ENCODE measurements around the gene PLEKHO1. TPM values are rescaled to one million over a fixed set of nuclear protein-coding genes. Genes with fewer than 3 reads are reported as not detected.
A peak's percentile ranks its signal among the peaks of the same experiment; 100 is the strongest.
"Not testable (repeated sequence)": the region's sequence is repeated elsewhere in the genome, so short reads cannot be mapped to it uniquely, and the experiment has no call there.

PLEKHO1 gene
- total and polyA plus RNA-seq, 9 donors, result 64.6 to 100 (median 90.9) TPM

DNA sequence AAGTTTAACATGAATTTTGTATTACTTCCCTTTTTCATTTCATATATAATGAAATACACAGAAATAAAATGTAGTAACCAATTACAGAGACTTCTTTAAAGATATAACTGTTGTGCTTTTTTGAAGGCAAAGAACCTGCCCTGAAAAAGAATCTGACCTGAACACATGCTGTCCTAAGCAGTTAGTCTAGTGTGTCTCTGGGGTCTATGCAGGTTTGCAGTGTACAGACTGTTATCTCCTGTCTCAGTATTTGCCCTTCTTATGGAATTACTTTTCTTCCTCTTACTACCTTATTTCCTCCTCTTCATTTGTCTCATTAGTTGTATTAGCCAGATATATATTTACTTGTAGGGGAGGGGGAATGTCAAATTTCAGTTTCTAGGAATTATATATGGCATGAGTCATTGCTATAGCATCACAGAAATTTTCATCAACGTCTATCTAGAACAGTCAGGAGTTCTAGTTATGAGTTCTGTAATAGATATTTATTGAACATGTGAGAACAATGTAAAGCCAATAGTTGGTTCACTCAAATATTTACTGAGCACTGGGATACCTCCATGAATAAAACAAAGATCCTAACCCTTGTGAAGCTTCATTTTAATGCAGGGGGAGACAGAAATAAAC, 28.4 kb upstream of the PLEKHO1 start:
- H3K27me3 ChIP-seq (ENCODE audit: control insufficient read depth, insufficient read depth, low read length), result no peaks in the 10 kb centered on the region
- no peak overlapping the region for H3K27ac ChIP-seq (ENCODE audit: low read length)
- no peak overlapping the region for H3K4me3 ChIP-seq (ENCODE audit: low read length)
- no peaks in the 10 kb centered on the region for H3K36me3 ChIP-seq (ENCODE audit: control insufficient read depth, insufficient read depth, low read length)
- H3K9me3 ChIP-seq (replicated peaks; ENCODE audit: control insufficient read depth, low read depth, low read length), result no peaks in the 10 kb centered on the region
- no CpG with 5 or more reads among the region's 1 CpG for whole genome bisulfite sequencing (ENCODE audit: insufficient coverage)
- no peaks in the 10 kb centered on the region for H3K4me1 ChIP-seq (ENCODE audit: control insufficient read depth, insufficient read depth, low read length)
- no peak for DNase-seq

DNA sequence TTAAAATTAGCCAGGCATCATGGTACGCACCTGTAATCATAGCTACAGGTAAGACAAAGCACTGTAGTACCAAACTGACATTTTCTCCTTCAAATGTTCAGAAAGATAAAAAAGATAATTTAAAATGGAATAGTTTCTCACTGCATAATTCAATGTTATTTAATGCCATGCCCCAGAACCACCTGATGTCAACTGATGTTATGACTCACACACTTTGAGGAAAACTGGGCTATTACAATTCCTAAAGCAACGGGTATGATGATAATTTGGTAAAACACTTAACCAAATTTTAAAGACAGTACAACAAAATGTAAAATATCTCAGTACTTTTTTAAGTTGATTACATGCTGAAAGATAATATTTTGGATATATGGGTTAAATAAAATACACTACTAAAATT, 22.9 kb upstream of the PLEKHO1 start:
- no peak overlapping the region for H3K27ac ChIP-seq (ENCODE audit: low read length)
- no peaks in the 10 kb centered on the region for H3K27me3 ChIP-seq (ENCODE audit: control insufficient read depth, insufficient read depth, low read length)
- H3K4me3 ChIP-seq (ENCODE audit: low read length), result no peak overlapping the region
- H3K36me3 ChIP-seq (ENCODE audit: control insufficient read depth, insufficient read depth, low read length), result peaks cover 6% of the 10 kb centered on the region
- H3K4me1 ChIP-seq (ENCODE audit: control insufficient read depth, insufficient read depth, low read length), result no peaks in the 10 kb centered on the region
- no CpG with 5 or more reads among the region's 2 CpGs for WGBS (ENCODE audit: insufficient coverage)
- no peak for DNase-seq
- no peaks in the 10 kb centered on the region for H3K9me3 ChIP-seq (replicated peaks; ENCODE audit: control insufficient read depth, low read depth, low read length)

DNA sequence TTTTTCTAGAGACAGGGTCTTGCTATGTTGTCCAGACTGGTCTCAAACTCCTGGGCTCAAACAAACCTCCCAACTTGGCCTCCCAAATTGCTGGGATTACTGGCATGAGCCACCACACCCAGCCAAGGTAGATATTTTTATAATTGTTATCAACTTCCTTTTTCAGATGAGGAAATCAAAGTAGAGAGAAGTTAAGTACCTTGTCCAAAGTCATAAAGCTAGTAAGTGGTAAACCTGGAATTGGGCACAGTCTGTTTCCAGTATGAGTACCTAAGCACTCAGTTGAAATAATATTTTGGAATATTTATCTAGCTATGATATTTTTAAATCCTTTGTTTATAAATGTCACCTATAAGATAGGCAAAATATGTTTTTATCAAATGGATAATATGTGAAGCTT, 22.3 kb upstream of the PLEKHO1 start:
- Histone ChIP-seq H3K27me3 (ENCODE audit: control insufficient read depth, insufficient read depth, low read length) (no peaks in the 10 kb centered on the region), H3K4me1 (ENCODE audit: control insufficient read depth, insufficient read depth, low read length) (no peaks in the 10 kb centered on the region), H3K4me3 (ENCODE audit: low read length) (no peak overlapping the region), H3K36me3 (ENCODE audit: control insufficient read depth, insufficient read depth, low read length) (peaks cover 6% of the 10 kb centered on the region), H3K27ac (ENCODE audit: low read length) (no peak overlapping the region), H3K9me3 (replicated peaks; ENCODE audit: control insufficient read depth, low read depth, low read length) (no peaks in the 10 kb centered on the region)
- DNase-seq, result no peak

DNA sequence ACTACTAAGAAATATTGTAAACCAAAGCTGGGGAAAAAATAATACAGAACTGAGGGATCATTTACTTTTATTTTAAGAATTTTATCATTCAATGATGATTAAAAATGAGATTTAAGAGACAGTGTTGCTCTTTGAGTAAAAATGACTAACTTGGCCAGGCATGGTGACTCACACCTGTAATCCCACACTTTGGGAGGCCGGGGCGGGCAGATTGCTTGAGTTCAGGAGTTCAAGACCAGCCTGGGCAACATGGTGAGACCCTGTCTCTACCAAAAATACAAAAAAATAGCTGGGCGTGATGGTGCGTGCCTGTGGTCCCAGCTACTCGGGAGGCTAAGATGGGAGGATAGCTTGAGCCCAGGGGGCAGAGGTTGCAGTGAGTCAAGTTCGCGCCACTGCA, 21.8 kb upstream of the PLEKHO1 start:
- 100% methylated on average over 4 of the region's 7 CpGs for WGBS (ENCODE audit: insufficient coverage)
- no peak overlapping the region for H3K4me3 ChIP-seq (ENCODE audit: low read length)
- H3K27ac ChIP-seq (ENCODE audit: low read length), result no peak overlapping the region
- H3K4me1 ChIP-seq (ENCODE audit: control insufficient read depth, insufficient read depth, low read length), result no peaks in the 10 kb centered on the region
- H3K27me3 ChIP-seq (ENCODE audit: control insufficient read depth, insufficient read depth, low read length), result no peaks in the 10 kb centered on the region
- no peak for DNase-seq
- H3K36me3 ChIP-seq (ENCODE audit: control insufficient read depth, insufficient read depth, low read length), result peaks cover 6% of the 10 kb centered on the region
- no peaks in the 10 kb centered on the region for H3K9me3 ChIP-seq (replicated peaks; ENCODE audit: control insufficient read depth, low read depth, low read length)

DNA sequence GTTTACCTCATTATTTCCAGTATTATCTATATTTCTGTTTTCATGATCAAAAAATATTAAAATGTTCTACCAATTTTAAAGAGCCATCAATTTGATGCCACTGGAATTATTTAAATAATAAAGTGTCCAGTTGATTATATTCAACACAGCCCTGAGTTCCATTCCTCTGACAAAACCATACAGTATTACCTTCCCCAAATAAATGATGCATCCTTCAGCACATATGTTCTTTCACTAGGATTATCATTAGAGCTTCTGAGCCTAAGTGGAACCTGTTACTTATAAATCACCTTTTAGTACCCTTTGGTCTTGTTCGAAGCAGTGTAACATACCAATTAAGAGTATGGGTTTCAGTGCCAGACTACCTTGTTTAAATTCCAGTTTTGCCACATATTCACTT, 17.3 kb upstream of the PLEKHO1 start:
- H3K9me3 ChIP-seq (replicated peaks; ENCODE audit: control insufficient read depth, low read depth, low read length), result no peaks in the 10 kb centered on the region
- H3K27me3 ChIP-seq (ENCODE audit: control insufficient read depth, insufficient read depth, low read length), result no peaks in the 10 kb centered on the region
- peaks cover 2% of the 10 kb centered on the region for H3K36me3 ChIP-seq (ENCODE audit: control insufficient read depth, insufficient read depth, low read length)
- no peak overlapping the region for H3K27ac ChIP-seq (ENCODE audit: low read length)
- no peak for DNase-seq
- no peak overlapping the region for H3K4me3 ChIP-seq (ENCODE audit: low read length)
- no CpG with 5 or more reads among the region's 1 CpG for WGBS (ENCODE audit: insufficient coverage)
- H3K4me1 ChIP-seq (ENCODE audit: control insufficient read depth, insufficient read depth, low read length), result no peaks in the 10 kb centered on the region

DNA sequence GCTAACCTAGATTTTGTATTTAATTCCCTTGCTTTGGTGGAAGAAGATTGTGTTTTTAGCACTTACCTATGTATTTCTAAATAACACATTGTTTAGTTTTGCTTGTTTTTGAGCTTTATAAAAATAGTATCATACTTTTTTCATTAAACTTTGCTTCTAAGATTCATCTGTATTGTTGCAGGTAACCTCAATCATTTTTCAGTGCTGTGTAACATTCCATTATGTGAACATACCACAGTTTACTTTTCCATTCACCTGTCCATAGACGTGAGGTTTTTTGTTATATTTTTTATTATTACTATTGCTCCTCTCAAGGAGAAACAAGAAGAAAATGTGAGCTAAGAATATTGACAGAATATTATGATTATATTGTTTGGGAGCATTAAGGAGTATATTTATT, 15.2 kb upstream of the PLEKHO1 start:
- DNase-seq, result no peak
- H3K27me3 ChIP-seq (ENCODE audit: control insufficient read depth, insufficient read depth, low read length), result no peaks in the 10 kb centered on the region
- H3K27ac ChIP-seq (ENCODE audit: low read length), result no peak overlapping the region
- H3K4me1 ChIP-seq (ENCODE audit: control insufficient read depth, insufficient read depth, low read length), result no peaks in the 10 kb centered on the region
- H3K9me3 ChIP-seq (replicated peaks; ENCODE audit: control insufficient read depth, low read depth, low read length), result no peaks in the 10 kb centered on the region
- no peak overlapping the region for H3K4me3 ChIP-seq (ENCODE audit: low read length)
- WGBS (ENCODE audit: insufficient coverage), result no CpG with 5 or more reads among the region's 1 CpG
- peaks cover 4% of the 10 kb centered on the region for H3K36me3 ChIP-seq (ENCODE audit: control insufficient read depth, insufficient read depth, low read length)

DNA sequence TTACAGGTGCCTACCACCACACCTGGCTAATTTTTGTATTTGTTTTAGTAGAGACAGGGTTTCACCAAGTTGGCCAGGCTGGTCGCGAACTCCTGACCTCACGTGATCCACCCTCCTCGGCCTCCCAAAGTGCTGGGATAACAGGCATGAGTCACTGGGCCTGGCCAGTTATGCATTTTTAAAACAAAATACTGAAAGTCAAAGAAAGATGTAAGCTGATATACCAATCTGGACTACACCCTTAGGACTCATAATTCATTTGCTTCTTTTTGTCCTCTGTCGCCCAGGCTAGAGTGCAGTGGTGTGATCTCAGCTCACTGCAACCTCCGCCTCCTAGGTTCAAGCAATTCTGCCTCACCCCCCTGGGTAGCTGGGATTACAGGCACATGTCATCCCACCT, 14.3 kb upstream of the PLEKHO1 start:
- DNase-seq; H3K27ac ChIP-seq (ENCODE audit: low read length); H3K9me3 ChIP-seq (replicated peaks; ENCODE audit: control insufficient read depth, low read depth, low read length); H3K4me3 ChIP-seq (ENCODE audit: low read length); H3K27me3 ChIP-seq (ENCODE audit: control insufficient read depth, insufficient read depth, low read length); H3K4me1 ChIP-seq (ENCODE audit: control insufficient read depth, insufficient read depth, low read length); H3K36me3 ChIP-seq (ENCODE audit: control insufficient read depth, insufficient read depth, low read length): not testable (repeated sequence)
- WGBS (ENCODE audit: insufficient coverage), result 96% methylated on average over 4 of the region's 6 CpGs

DNA sequence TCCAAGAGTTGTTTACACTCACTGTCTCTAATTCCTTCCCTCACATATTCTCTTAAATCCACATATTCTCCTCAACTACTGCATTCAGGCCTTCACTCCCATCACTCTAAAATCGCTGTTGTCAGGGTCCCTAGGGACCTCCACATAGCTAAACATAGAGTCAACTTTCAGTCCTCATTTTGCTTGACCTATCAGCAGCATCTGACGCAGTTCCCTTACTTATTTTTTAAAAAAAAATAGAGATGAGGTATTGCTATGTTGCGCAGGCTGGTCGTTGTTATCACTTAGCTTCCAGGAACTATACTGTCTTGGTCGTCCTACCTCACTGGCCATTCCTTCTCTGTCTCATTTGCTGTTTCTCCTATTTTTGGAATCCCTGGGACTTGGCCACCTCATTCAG, 11.7 kb upstream of the PLEKHO1 start:
- H3K36me3 ChIP-seq (ENCODE audit: control insufficient read depth, insufficient read depth, low read length), result peaks cover 2% of the 10 kb centered on the region
- H3K9me3 ChIP-seq (replicated peaks; ENCODE audit: control insufficient read depth, low read depth, low read length), result no peaks in the 10 kb centered on the region
- H3K27me3 ChIP-seq (ENCODE audit: control insufficient read depth, insufficient read depth, low read length), result no peaks in the 10 kb centered on the region
- peak; percentile 43 for DNase-seq
- no peak overlapping the region for H3K4me3 ChIP-seq (ENCODE audit: low read length)
- 50% methylated on average over 1 of the region's 5 CpGs for WGBS (ENCODE audit: insufficient coverage)
- H3K27ac ChIP-seq (ENCODE audit: low read length), result peak overlapping the region; percentile 44
- H3K4me1 ChIP-seq (ENCODE audit: control insufficient read depth, insufficient read depth, low read length), result no peaks in the 10 kb centered on the region

DNA sequence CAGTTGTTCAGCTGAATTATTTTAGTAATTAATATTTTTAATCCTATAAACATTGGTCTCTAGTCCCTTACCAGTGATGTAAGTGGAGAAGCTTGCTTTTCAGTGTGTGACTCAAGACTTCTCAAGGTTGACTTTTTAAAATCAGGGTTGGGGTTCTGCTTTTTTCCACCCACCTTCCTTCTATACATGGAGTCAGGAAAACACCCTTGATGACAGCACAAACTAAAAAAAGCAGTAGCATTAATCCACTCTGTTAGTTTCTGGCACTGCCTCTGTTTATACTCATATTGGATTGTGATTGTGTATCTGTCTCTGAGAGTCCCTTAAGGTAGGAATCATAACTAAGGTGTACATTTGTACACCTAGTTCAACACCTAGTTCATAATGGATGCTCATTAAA, 8.3 kb upstream of the PLEKHO1 start:
- DNase-seq, result no peak
- Histone ChIP-seq H3K9me3 (replicated peaks; ENCODE audit: control insufficient read depth, low read depth, low read length) (no peaks in the 10 kb centered on the region), H3K4me3 (ENCODE audit: low read length) (no peak overlapping the region), H3K27ac (ENCODE audit: low read length) (peak overlapping the region; percentile 50), H3K36me3 (ENCODE audit: control insufficient read depth, insufficient read depth, low read length) (peaks cover 3% of the 10 kb centered on the region), H3K27me3 (ENCODE audit: control insufficient read depth, insufficient read depth, low read length) (no peaks in the 10 kb centered on the region), H3K4me1 (ENCODE audit: control insufficient read depth, insufficient read depth, low read length) (peaks cover 2% of the 10 kb centered on the region)

DNA sequence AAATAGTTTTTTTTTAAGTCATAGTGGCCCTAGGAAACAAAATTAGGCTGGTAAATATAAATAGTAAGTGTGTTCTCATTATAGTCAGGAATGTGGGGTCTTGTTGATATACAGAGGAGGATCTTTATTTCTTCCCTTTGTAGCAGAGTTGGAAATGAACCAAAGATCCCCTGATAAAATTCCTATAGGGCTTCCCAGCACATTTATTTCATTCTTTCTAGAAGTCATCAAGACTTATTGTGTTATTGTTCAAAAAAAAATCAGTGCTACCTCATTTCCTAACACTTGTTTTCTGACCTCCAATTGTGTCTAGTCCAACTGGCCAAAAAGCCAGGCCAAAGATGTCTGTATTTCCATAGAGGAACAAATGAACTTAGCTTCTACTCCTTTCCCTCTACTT, 7.6 kb upstream of the PLEKHO1 start:
- no peaks in the 10 kb centered on the region for H3K9me3 ChIP-seq (replicated peaks; ENCODE audit: control insufficient read depth, low read depth, low read length)
- H3K27ac ChIP-seq (ENCODE audit: low read length), result peak overlapping the region; percentile 50
- no peak overlapping the region for H3K4me3 ChIP-seq (ENCODE audit: low read length)
- H3K4me1 ChIP-seq (ENCODE audit: control insufficient read depth, insufficient read depth, low read length), result peaks cover 6% of the 10 kb centered on the region
- H3K36me3 ChIP-seq (ENCODE audit: control insufficient read depth, insufficient read depth, low read length), result peaks cover 3% of the 10 kb centered on the region
- H3K27me3 ChIP-seq (ENCODE audit: control insufficient read depth, insufficient read depth, low read length), result no peaks in the 10 kb centered on the region
- DNase-seq, result no peak

DNA sequence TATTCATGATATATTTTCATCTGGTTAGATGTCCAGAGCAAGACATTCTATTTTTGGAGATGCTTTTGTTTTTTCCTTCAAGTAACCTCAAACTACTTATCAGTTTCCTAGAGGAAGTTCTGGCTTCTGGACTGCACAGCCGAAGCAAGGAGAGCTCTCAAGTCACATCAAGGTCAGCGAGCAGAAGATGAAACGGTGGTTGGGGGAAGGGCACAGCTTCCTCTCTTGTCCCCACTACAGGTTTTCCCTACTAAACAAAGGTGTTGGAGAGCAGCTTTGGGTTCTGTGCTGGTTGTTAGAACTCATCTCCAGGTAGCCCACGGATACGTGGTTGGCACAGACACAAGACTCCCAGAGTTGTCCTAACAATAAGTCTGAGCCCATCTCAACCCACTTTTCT, 5.1 kb upstream of the PLEKHO1 start:
- DNase-seq, result peak; percentile 30
- no peaks in the 10 kb centered on the region for H3K9me3 ChIP-seq (replicated peaks; ENCODE audit: control insufficient read depth, low read depth, low read length)
- peak overlapping the region; percentile 4 for H3K27ac ChIP-seq (ENCODE audit: low read length)
- H3K4me1 ChIP-seq (ENCODE audit: control insufficient read depth, insufficient read depth, low read length), result peaks cover 16% of the 10 kb centered on the region
- H3K4me3 ChIP-seq (ENCODE audit: low read length), result no peak overlapping the region
- WGBS (ENCODE audit: insufficient coverage), result no CpG with 5 or more reads among the region's 5 CpGs
- peaks cover 2% of the 10 kb centered on the region for H3K36me3 ChIP-seq (ENCODE audit: control insufficient read depth, insufficient read depth, low read length)
- no peaks in the 10 kb centered on the region for H3K27me3 ChIP-seq (ENCODE audit: control insufficient read depth, insufficient read depth, low read length)

Data from muscle of leg (tissue), 11 donors.